Uterus (tissue), 4 donors: Measurements from ENCODE around the gene KCNAB1. TPM values are rescaled to one million over a fixed set of nuclear protein-coding genes. Genes with fewer than 3 reads are reported as not detected.

Experiments used
- DNase-seq, 2 donors: peaks; one replicate each; pipeline ENCODE4 v3.0.0-alpha.2; 2019 to 2020
- H3K27ac ChIP-seq, 2 donors: fragments of 200-600 bp; sonication (generic); 1 replicate in 1 of 2; 2 replicates in 1 of 2; pipeline ENCODE4 v1.5.1; 2016 to 2018
- H3K27me3 ChIP-seq, 2 donors: fragments of 200-600 bp; sonication (generic); one replicate each; pipeline ENCODE4 v1.5.1; 2018 to 2019; ENCODE audit warnings: control low read depth in 1 of 2
- H3K36me3 ChIP-seq, 2 donors: fragments of 200-600 bp; sonication (generic); one replicate each; pipeline ENCODE4 v1.5.1; 2019; ENCODE audit warnings: control low read depth in 1 of 2
- H3K4me1 ChIP-seq, 2 donors: fragments of 200-600 bp; sonication (generic); one replicate each; pipeline ENCODE4 v1.5.1; 2018 to 2019; ENCODE audit warnings: control low read depth in 1 of 2
- H3K4me3 ChIP-seq, 2 donors: fragments of 200-600 bp; sonication (generic); 1 replicate in 1 of 2; 2 replicates in 1 of 2; pipeline ENCODE4 v1.5.1; 2018 to 2019; ENCODE audit warnings: mild to moderate bottlenecking in 1 of 2
- H3K9me3 ChIP-seq, 2 donors: fragments of 200-600 bp; sonication (generic); one replicate each; pipeline ENCODE4 v1.5.1; 2019; ENCODE audit warnings: control low read depth in 1 of 2
- POLR2A ChIP-seq, 2 donors: fragments of 450-650 bp; IDR thresholded peaks; one replicate each; pipeline ENCODE4 v1.6.1; 2016; ENCODE audit warnings: antibody characterized with exemption in 2 of 2, mild to moderate bottlenecking in 1 of 2, moderate library complexity in 1 of 2
- intact Hi-C: fragments of 100-400 bp; cut with DNase I; formaldehyde crosslinking; loops from one replicate; pipeline ENCODE4 v1.15.1; 2023; ENCODE audit warnings: low total_unique reads
- total RNA-seq, 4 donors: library from RNA; depleted of rRNA in 3 of 4; stranded (reverse); fragments of >200 nt in 3 of 4; gene quantifications; one replicate each; pipeline versions ENCODE4 v1.1.0 to v1.2.4, GENCODE V29; 2014 to 2023
- TF ChIP-seq, protein P1 (sequence below), 4 experiments: fragments of 200-600 bp in 2 of 4; fragments of 450-650 bp in 2 of 4; sonication (generic) in 2 of 4; IDR thresholded peaks; one replicate each; pipeline ENCODE4 v1.5.1; 2016 to 2019; ENCODE audit warnings: antibody characterized with exemption in 4 of 4, mild to moderate bottlenecking in 2 of 4, moderate library complexity in 1 of 4
- donor health status: DM: yes; HTN: yes; CAD: no.

The KCNAB1 gene
- total RNA-seq, 4 donors from 2014 or later: 1.3 to 12.8 (median 6.8) TPM

GRCh38 chr3:156407617-156408225, 287.3 kb downstream of the KCNAB1 start:
- no peaks in the 10 kb centered on the region for H3K4me1 ChIP-seq
- intact Hi-C loops: no loop called here
- no peaks in the 10 kb centered on the region for H3K9me3 ChIP-seq

GRCh38 chr3:156409694-156410093, 289.3 kb downstream of the KCNAB1 start:
- H3K36me3 ChIP-seq: no peaks in the 10 kb centered on the region
- H3K27me3 ChIP-seq: no peaks in the 10 kb centered on the region
- no peak overlapping the region for H3K4me3 ChIP-seq
- H3K4me1 ChIP-seq: no peaks in the 10 kb centered on the region
- intact Hi-C loops: no loop called here
- H3K27ac ChIP-seq: no peak overlapping the region
- H3K9me3 ChIP-seq: no peaks in the 10 kb centered on the region
- DNase-seq: no peak
- no peak for TF ChIP-seq POLR2A (IDR thresholded peaks at IDR 0.05)
- TF ChIP-seq, protein P1, sequence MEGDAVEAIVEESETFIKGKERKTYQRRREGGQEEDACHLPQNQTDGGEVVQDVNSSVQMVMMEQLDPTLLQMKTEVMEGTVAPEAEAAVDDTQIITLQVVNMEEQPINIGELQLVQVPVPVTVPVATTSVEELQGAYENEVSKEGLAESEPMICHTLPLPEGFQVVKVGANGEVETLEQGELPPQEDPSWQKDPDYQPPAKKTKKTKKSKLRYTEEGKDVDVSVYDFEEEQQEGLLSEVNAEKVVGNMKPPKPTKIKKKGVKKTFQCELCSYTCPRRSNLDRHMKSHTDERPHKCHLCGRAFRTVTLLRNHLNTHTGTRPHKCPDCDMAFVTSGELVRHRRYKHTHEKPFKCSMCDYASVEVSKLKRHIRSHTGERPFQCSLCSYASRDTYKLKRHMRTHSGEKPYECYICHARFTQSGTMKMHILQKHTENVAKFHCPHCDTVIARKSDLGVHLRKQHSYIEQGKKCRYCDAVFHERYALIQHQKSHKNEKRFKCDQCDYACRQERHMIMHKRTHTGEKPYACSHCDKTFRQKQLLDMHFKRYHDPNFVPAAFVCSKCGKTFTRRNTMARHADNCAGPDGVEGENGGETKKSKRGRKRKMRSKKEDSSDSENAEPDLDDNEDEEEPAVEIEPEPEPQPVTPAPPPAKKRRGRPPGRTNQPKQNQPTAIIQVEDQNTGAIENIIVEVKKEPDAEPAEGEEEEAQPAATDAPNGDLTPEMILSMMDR (IDR thresholded peaks at IDR 0.05): no peak

More at GRCh38 chr3:156407617-156408225, 287.3 kb downstream of the KCNAB1 start:
- Histone ChIP-seq H3K27ac (no peak overlapping the region), H3K36me3 (no peaks in the 10 kb centered on the region), H3K4me3 (no peak overlapping the region), H3K27me3 (no peaks in the 10 kb centered on the region)
- TF ChIP-seq, protein P1 (IDR thresholded peaks at IDR 0.05): no peak
- no peak for TF ChIP-seq POLR2A (IDR thresholded peaks at IDR 0.05)
- no peak for DNase-seq

DNA sequence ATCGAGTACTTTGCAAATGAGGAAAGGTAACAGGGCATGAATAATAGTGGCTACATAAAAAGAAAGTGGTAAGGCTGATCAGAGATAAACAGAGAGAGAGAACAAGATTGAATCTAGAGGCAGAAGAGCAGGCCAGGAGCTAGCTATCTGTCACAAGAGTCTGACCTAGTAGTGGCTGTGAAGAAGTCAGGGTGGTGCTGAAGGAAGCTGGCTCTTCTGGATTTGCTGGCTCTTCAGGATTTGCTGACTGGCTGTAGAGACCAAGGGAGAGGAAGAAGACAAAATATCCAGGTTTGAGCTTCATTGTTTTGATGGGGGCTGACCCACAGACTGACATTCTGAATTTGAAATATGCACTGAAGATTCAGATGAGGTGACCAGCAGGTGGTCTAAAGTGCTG, 292.2 kb downstream of the KCNAB1 start:
- Histone ChIP-seq H3K36me3 (no peaks in the 10 kb centered on the region), H3K4me1 (no peaks in the 10 kb centered on the region), H3K4me3 (no peak overlapping the region), H3K9me3 (no peaks in the 10 kb centered on the region), H3K27me3 (no peaks in the 10 kb centered on the region), H3K27ac (no peak overlapping the region)
- no peak for DNase-seq
- no peak for TF ChIP-seq POLR2A (IDR thresholded peaks at IDR 0.05)
- TF ChIP-seq, protein P1 (IDR thresholded peaks at IDR 0.05): no peak
- intact Hi-C loops: no loop called here

- intact Hi-C loops: no loop called here
- Histone ChIP-seq H3K4me3 (no peak overlapping the region), H3K27ac (no peak overlapping the region), H3K27me3 (no peaks in the 10 kb centered on the region), H3K9me3 (no peaks in the 10 kb centered on the region), H3K36me3 (no peaks in the 10 kb centered on the region), H3K4me1 (no peaks in the 10 kb centered on the region)
- TF ChIP-seq, protein P1 (IDR thresholded peaks at IDR 0.05): no peak
- no peak for TF ChIP-seq POLR2A (IDR thresholded peaks at IDR 0.05)
- no peak for DNase-seq
Observed at GRCh38 chr3:156413293-156413892, 293.0 kb downstream of the KCNAB1 start.

- H3K4me1 ChIP-seq: no peaks in the 10 kb centered on the region
- DNase-seq: no peak
- H3K9me3 ChIP-seq: no peaks in the 10 kb centered on the region
- no peaks in the 10 kb centered on the region for H3K27me3 ChIP-seq
- no peak overlapping the region for H3K4me3 ChIP-seq
- intact Hi-C loops: no loop called here
- no peaks in the 10 kb centered on the region for H3K36me3 ChIP-seq
- no peak for TF ChIP-seq POLR2A (IDR thresholded peaks at IDR 0.05)
- TF ChIP-seq, protein P1 (IDR thresholded peaks at IDR 0.05): no peak
- no peak overlapping the region for H3K27ac ChIP-seq
Observed at GRCh38 chr3:156416846-156417558, 296.6 kb downstream of the KCNAB1 start.
